CD4-positive, alpha-beta T cell (primary cell): ENCODE results near the gene CXCL13. TPM values are rescaled to one million over a fixed set of nuclear protein-coding genes. Genes with fewer than 3 reads are reported as not detected.

ENCODE experiments used
- ATAC-seq: fragments of 200-7000 bp; cut with Tn5 transposase; one replicate; pipeline ENCODE4 v1.10.0; 2022; ENCODE audit warnings: mild to moderate bottlenecking; ENCODE audit not compliant: poor library complexity
- CTCF ChIA-PET: fragments of 350-600 bp; sonication (Branson Sonifier 250); formaldehyde crosslinking; loops from one replicate; lab custom pipeline; 2021; ENCODE audit warnings: antibody characterized with exemption, inconsistent platforms; lab: Charles Lee
- POLR2A ChIA-PET: fragments of 350-600 bp; sonication (Branson Sonifier 250); formaldehyde crosslinking; loops from one replicate; lab custom pipeline; 2021; ENCODE audit warnings: antibody characterized with exemption, inconsistent platforms; lab: Charles Lee
- DNase-seq, 14 experiments: peaks; one replicate each; pipeline ENCODE4 v3.0.0-alpha.2; 2013 to 2020; ENCODE audit warnings: mixed read lengths in 2 of 14
- H3K27ac ChIP-seq, 2 donors: one replicate each; pipeline versions ENCODE4 v1.5.1 to v1.7.0; 2013; ENCODE audit warnings: low read length in 2 of 2, low read depth in 1 of 2, mild to moderate bottlenecking in 1 of 2
- H3K27me3 ChIP-seq, 2 experiments: 1 replicate in 1 of 2; 2 replicates in 1 of 2; pipeline versions ENCODE4 v1.6.1 to v1.7.0; 2013; ENCODE audit warnings: low read length in 2 of 2, control low read depth in 1 of 2, mild to moderate bottlenecking in 1 of 2, moderate library complexity in 1 of 2; ENCODE audit not compliant: insufficient read depth in 2 of 2, control insufficient read depth in 1 of 2
- H3K36me3 ChIP-seq: one replicate; pipeline ENCODE4 v1.6.1; 2013; ENCODE audit warnings: low read length, control low read depth; ENCODE audit not compliant: insufficient read depth
- H3K4me1 ChIP-seq: one replicate; pipeline ENCODE4 v1.6.1; 2013; ENCODE audit warnings: low read length, control low read depth; ENCODE audit not compliant: insufficient read depth
- H3K4me3 ChIP-seq: one replicate; pipeline ENCODE4 v1.5.1; 2013; ENCODE audit warnings: mild to moderate bottlenecking, low read length, moderate library complexity
- H3K9me3 ChIP-seq, 2 experiments: 1 replicate in 1 of 2; 2 replicates in 1 of 2; pipeline versions ENCODE4 v1.6.1 to v1.7.0; 2013; ENCODE audit warnings: low read length in 2 of 2, mild to moderate bottlenecking in 2 of 2, control low read depth in 1 of 2, moderate library complexity in 1 of 2; ENCODE audit not compliant: control insufficient read depth in 1 of 2, insufficient read depth in 1 of 2
- H3K27ac Mint-ChIP-seq: one replicate; pipeline ENCODE4 v1.8.0; 2020; ENCODE audit warnings: mixed read lengths
- H3K27me3 Mint-ChIP-seq: one replicate; pipeline ENCODE4 v1.8.0; 2021; ENCODE audit warnings: mixed read lengths
- H3K36me3 Mint-ChIP-seq: one replicate; pipeline ENCODE4 v1.8.0; 2021; ENCODE audit warnings: low read depth, mixed read lengths
- H3K4me1 Mint-ChIP-seq: one replicate; pipeline ENCODE4 v1.8.0; 2021; ENCODE audit warnings: low read depth, mixed read lengths
- H3K4me3 Mint-ChIP-seq: one replicate; pipeline ENCODE4 v1.8.0; 2020; ENCODE audit warnings: mild to moderate bottlenecking, mixed read lengths
- H3K9me3 Mint-ChIP-seq: one replicate; pipeline ENCODE4 v1.8.0; 2020; ENCODE audit warnings: mixed read lengths
- intact Hi-C, 2 experiments: fragments of 100-400 bp; cut with DNase I in 1 of 2; cut with micrococcal nuclease in 1 of 2; formaldehyde crosslinking; loops; one replicate each; pipeline versions ENCODE4 v1.15.1 to v1.9.0; 2023 to 2025; cut with DNase I, micrococcal nuclease
- total RNA-seq, 174 experiments: library from RNA in 2 of 174; stranded (reverse) in 2 of 174; gene quantifications; one replicate each; pipeline ENCODE4 v1.2.3 and lab custom pipeline; 2021 to 2026
- TF ChIP-seq, protein P1 (sequence below): fragments of 200-600 bp; IDR thresholded peaks from one replicate; pipeline ENCODE4 v1.8.0; 2022; ENCODE audit warnings: antibody characterized with exemption, mild to moderate bottlenecking

CXCL13 gene
- total RNA-seq, 2 experiments from 2014 or later: not detected

DNA sequence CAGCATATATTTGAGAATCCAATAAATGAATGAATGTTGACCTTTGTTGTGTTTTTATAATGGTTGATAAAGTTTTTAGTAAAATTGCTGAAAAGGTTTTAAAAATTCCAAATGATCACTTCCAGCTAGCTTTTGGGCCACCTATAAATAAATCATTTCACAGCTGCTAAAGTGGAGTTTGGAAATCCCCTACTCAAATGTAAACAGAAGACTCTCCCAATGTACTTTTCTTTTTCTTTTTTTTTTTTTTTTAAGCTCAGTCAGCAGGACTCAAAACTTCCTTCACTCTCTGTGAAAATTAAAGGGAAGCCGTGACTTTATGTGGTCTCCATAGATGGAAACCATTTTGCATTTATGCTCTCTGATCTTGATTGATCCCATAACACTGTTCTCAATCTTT, 45.2 kb downstream of the CXCL13 start:
- H3K27ac Mint-ChIP-seq: no peak overlapping the region
- ATAC-seq: no peak
- POLR2A ChIA-PET: no interaction called here

DNA sequence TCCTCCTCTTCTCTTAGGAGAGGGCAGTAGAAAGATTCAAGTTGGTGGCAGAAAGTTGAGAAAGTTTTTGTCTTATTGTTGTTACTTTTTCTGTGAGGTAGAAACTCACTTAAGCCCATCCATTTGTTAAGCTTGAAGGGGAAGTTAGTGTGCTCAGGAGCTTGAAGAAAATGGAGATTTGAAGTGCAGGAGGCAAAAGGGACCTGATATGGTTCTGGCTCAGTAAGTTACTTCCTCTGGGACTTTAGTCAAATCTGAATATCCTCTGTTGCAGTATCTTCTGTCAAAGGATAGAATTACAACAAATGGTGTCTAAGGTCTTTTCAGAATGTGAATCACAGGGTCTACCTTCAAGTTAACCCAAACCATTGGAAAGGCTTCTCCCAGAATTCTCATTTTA, 46.2 kb downstream of the CXCL13 start:
- Histone ChIP-seq H3K4me3 (no peak overlapping the region), H3K27me3 (no peaks in the 10 kb centered on the region), H3K9me3 (peaks cover 0 to 11% of the 10 kb centered on the region in 2 experiments), H3K27ac (no peak overlapping the region), H3K4me1 (no peaks in the 10 kb centered on the region), H3K36me3 (no peaks in the 10 kb centered on the region)
- Mint-ChIP-seq H3K4me1 (no peaks in the 10 kb centered on the region), H3K36me3 (no peaks in the 10 kb centered on the region), H3K9me3 (peaks cover 1% of the 10 kb centered on the region), H3K27me3 (peaks cover 12% of the 10 kb centered on the region), H3K4me3 (no peak overlapping the region), H3K27ac (no peak overlapping the region)
- DNase-seq: no peak
- ChIA-PET POLR2A (no interaction called here), CTCF (no interaction called here)
- TF ChIP-seq, protein P1, sequence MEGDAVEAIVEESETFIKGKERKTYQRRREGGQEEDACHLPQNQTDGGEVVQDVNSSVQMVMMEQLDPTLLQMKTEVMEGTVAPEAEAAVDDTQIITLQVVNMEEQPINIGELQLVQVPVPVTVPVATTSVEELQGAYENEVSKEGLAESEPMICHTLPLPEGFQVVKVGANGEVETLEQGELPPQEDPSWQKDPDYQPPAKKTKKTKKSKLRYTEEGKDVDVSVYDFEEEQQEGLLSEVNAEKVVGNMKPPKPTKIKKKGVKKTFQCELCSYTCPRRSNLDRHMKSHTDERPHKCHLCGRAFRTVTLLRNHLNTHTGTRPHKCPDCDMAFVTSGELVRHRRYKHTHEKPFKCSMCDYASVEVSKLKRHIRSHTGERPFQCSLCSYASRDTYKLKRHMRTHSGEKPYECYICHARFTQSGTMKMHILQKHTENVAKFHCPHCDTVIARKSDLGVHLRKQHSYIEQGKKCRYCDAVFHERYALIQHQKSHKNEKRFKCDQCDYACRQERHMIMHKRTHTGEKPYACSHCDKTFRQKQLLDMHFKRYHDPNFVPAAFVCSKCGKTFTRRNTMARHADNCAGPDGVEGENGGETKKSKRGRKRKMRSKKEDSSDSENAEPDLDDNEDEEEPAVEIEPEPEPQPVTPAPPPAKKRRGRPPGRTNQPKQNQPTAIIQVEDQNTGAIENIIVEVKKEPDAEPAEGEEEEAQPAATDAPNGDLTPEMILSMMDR: no peak
- intact Hi-C loops: no loop called here
- no peak for ATAC-seq

More for the DNA sequence above, 45.2 kb downstream of the CXCL13 start:
- H3K4me3 Mint-ChIP-seq: no peak overlapping the region
- H3K27me3 ChIP-seq: no peaks in the 10 kb centered on the region
- peaks cover 0 to 11% of the 10 kb centered on the region in 2 experiments for H3K9me3 ChIP-seq
- intact Hi-C loops: no loop called here
- H3K4me3 ChIP-seq: no peak overlapping the region
- peaks cover 7% of the 10 kb centered on the region for H3K27me3 Mint-ChIP-seq
- no peak overlapping the region for H3K27ac ChIP-seq
- TF ChIP-seq, protein P1: no peak
- H3K36me3 Mint-ChIP-seq: no peaks in the 10 kb centered on the region
- H3K36me3 ChIP-seq: no peaks in the 10 kb centered on the region
- CTCF ChIA-PET: no interaction called here
- peaks cover 5% of the 10 kb centered on the region for H3K9me3 Mint-ChIP-seq
- DNase-seq: no peak
- no peaks in the 10 kb centered on the region for H3K4me1 Mint-ChIP-seq
- H3K4me1 ChIP-seq: no peaks in the 10 kb centered on the region

DNA sequence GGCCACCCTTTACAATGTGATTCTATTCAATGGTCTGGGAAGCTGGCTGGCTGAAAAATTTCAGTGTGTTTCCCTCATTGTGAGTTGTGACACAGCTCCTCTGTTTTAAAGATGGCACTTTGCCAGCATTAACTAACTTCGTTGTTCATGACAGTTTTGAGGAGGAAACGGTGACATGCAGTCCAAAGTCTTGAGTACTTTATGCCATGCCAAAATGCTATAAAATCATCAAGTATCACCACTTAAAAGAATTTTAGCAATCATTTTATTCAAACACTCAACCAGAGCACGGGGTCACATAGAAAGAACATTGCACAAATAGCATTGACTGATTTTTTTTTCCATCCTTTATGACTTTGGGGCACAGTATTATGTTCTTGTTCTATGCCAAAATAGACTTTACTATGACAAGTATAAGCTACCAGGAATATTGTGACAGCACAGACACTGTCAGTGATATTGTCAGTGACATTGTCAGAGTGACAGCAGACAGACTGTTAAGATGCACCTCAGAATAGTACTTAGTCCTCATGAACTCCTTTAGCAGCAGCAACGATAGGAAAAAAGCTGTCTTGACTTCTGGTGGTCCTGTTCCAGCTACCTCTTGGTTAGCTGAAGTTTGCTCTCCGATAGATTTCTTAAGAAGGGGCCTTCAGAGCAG, 46.7 kb downstream of the CXCL13 start:
- TF ChIP-seq, protein P1: no peak
- no peak overlapping the region for H3K27ac Mint-ChIP-seq

More for the DNA sequence above, 46.7 kb downstream of the CXCL13 start:
- Histone ChIP-seq H3K36me3 (no peaks in the 10 kb centered on the region), H3K4me3 (no peak overlapping the region), H3K9me3 (peaks cover 0 to 11% of the 10 kb centered on the region in 2 experiments), H3K4me1 (no peaks in the 10 kb centered on the region), H3K27ac (no peak overlapping the region), H3K27me3 (no peaks in the 10 kb centered on the region)
- Mint-ChIP-seq H3K27me3 (peaks cover 18% of the 10 kb centered on the region), H3K36me3 (no peaks in the 10 kb centered on the region), H3K4me1 (no peaks in the 10 kb centered on the region), H3K9me3 (peaks cover 7% of the 10 kb centered on the region), H3K4me3 (no peak overlapping the region)
- ChIA-PET CTCF (no interaction called here), POLR2A (no interaction called here)
- ATAC-seq (no peak), DNase-seq (no peak)
- intact Hi-C loops: no loop called here
